Stomach (tissue), 4 donors: ENCODE measurements around the gene SNU13.

ENCODE experiments used
- CTCF ChIP-seq, 7 experiments: fragments of 450-650 bp in 4 of 7; fragments of 200-600 bp in 3 of 7; sonication (generic) in 3 of 7; IDR thresholded peaks; one replicate each; pipeline ENCODE4 v1.5.1; 2016 to 2019; ENCODE audit warnings: antibody characterized with exemption in 7 of 7, control low read depth in 2 of 7, mild to moderate bottlenecking in 1 of 7
- POLR2AphosphoS5 ChIP-seq, 3 donors: sonication (generic); formaldehyde crosslinking; IDR thresholded peaks; one replicate each; pipeline ENCODE4 v1.6.1; 2016; ENCODE audit warnings: antibody characterized with exemption in 3 of 3

DNA sequence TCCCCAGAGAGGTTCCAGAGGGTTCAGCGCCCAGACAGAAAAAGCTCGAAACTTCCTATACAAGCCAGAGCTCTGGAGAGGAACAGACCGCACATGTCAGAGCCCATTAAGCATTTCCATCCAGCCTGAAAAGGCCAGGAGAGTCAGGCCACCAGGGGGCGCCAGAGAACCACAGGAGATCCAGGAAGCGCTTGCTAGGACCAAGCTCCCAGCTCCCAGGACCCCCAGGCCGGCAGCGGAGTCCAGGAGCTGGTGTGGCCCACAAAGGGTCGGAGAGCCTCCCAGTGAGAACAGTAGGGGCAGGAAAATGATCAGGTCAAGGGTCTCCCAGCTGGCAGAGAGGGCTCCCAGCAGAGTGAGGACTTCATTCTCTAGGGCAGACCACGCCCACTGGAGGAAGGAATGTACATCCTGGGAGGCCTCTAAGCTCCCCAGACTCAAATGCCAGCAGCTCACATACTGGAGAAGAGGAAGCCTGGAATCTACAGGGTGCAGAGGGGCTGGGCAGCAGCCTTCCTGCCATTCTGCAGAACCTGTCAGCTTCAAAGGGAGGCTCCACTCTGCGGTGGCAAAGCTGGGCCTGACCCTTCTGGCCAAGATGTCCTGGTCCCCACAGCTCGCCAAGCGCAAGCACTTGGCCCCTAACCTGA, 8.6 kb upstream of the SNU13 start:
- peak in 5 of 7 experiments; percentile 92 to 99 (median 97) for TF ChIP-seq CTCF (IDR thresholded peaks at IDR 0.05)
- peak in 1 of 3 donors; percentile 10 for TF ChIP-seq POLR2AphosphoS5 (IDR thresholded peaks at IDR 0.05)
